Measurements from ENCODE around the gene C2orf72. TPM values are rescaled to one million over a fixed set of nuclear protein-coding genes. Genes with fewer than 3 reads are reported as not detected.
A peak's percentile ranks its signal among the peaks of the same experiment; 100 is the strongest.

C2orf72 gene
- total RNA-seq: 0.25 TPM

DNA sequence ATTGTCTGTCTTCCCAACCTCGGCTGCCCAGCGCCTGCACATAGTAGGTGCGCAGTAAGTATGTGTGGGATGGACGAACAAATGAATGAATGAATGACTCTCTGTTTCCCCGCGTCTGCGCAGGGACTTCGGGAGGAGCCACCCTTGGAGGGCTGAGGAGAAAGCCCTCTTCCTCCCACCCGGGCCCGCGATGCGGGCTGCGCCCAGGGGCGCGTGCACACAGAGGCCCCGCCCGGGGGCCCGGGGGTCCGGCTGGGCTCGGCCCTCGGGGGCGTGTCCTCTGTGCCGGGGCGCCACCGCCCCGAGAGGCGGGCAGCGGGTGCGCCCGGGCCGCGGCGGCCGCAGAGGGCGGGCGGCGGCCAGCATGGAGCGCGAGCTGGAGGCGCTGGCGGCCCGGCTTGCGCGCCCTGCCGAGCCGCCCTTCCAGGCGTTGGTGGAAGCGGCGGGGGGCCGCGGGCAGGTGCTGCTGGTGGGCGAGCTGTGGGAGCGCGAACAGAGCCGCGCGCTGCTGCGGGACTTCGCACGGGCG lies at the start of gene C2orf72:
Gene C2orf72, plus strand, starts transcription at position 322 of the 529 bp plus-strand sequence. Its CDS starts 43 bp downstream, at position 365.
- Histone ChIP-seq H3K4me1 (no peaks in the 10 kb centered on the region), H3K27ac (no peak within 1 kb of the TSS), H3K36me3 (no peaks in the 10 kb centered on the region), H3K9me3 (no peaks in the 10 kb centered on the region), H3K4me3 (peak within 1 kb of the TSS; percentile 11 to 44), H3K27me3 (no peaks in the 10 kb centered on the region)
- TF ChIP-seq POLR2AphosphoS5 (IDR thresholded peaks at IDR 0.05; ENCODE audit: insufficient read depth in 1 of 2, low read depth in 1 of 2) (no peak), POLR2A (IDR thresholded peaks at IDR 0.05) (no peak)
- TF ChIP-seq, protein P1, sequence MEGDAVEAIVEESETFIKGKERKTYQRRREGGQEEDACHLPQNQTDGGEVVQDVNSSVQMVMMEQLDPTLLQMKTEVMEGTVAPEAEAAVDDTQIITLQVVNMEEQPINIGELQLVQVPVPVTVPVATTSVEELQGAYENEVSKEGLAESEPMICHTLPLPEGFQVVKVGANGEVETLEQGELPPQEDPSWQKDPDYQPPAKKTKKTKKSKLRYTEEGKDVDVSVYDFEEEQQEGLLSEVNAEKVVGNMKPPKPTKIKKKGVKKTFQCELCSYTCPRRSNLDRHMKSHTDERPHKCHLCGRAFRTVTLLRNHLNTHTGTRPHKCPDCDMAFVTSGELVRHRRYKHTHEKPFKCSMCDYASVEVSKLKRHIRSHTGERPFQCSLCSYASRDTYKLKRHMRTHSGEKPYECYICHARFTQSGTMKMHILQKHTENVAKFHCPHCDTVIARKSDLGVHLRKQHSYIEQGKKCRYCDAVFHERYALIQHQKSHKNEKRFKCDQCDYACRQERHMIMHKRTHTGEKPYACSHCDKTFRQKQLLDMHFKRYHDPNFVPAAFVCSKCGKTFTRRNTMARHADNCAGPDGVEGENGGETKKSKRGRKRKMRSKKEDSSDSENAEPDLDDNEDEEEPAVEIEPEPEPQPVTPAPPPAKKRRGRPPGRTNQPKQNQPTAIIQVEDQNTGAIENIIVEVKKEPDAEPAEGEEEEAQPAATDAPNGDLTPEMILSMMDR (IDR thresholded peaks at IDR 0.05): no peak
- DNase-seq (ENCODE audit: extremely low spot score in 2 of 2): no peak
- intact Hi-C loops (cut with DNase I): no loop called here

DNA sequence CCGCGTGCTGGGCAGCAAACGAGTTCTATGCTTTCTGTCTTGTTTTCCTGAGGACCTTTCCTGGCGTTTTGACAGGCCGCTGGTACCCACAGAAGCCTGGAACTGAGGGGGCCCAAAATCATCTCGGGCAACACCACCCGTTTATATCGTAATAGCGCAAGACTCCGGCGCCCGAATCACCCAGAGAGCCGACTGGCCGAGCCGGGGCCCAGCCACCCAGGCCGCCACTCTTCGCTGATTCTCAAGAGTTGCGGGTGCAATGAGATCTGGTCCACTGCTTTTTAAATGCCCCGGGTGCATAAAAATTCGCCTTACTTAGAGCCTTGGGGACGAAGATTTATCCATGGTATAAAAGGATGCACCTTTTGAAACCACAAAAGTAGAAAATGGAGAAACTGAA lies 47.6 kb upstream of the C2orf72 start:
- H3K36me3 ChIP-seq: no peaks in the 10 kb centered on the region
- peaks cover 6% of the 10 kb centered on the region for H3K4me1 ChIP-seq
- H3K27ac ChIP-seq: no peak overlapping the region
- TF ChIP-seq, protein P1 (IDR thresholded peaks at IDR 0.05): no peak
- no peak overlapping the region for H3K4me3 ChIP-seq
- no peaks in the 10 kb centered on the region for H3K27me3 ChIP-seq
- DNase-seq (ENCODE audit: extremely low spot score in 2 of 2): no peak
- H3K9me3 ChIP-seq: no peaks in the 10 kb centered on the region
- intact Hi-C loops (cut with DNase I): loop anchor here (5.0 kb wide), 1 partner anchor 167 kb away; no protein-coding TSS in a partner anchor

DNA sequence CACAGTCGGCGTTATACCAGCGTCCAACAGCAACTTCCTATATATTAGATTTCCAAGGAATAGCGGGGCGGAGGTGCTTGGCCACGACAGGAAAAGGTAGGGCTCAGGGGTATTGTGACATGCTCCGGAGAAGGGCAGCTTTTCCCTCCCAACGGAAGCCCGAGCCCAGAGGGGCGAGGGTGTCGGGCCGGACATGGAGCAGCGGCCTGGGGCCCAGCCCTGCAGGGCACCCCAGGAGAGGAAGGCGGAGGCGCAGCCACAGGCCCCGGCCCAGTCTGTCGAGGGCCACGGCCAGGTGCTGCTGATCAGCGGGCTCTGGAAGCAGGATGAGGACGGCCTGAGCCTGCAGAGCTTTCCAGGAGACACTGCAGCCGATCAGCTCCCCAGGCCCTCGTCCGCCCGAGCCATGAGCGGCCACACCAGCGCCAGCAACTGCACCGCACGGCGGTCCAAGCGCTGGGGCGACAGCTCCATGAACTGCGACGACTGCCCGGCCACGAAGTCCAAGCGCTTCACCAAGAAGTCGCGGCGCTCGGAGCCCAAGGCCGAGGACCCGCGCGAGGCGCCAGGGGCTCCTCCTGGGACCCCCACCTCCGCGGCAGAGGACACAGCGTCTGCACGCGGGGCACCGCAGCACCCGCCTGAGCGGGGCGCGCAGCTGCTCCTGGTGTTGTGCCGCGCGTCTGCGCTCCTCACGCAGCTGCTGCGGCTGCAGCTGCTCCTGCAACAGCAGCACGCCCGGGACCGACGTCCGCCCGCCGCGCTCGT lies 47.0 kb upstream of the C2orf72 start:
- Histone ChIP-seq H3K27ac (no peak overlapping the region), H3K9me3 (no peaks in the 10 kb centered on the region), H3K36me3 (no peaks in the 10 kb centered on the region), H3K4me1 (peaks cover 6% of the 10 kb centered on the region), H3K27me3 (no peaks in the 10 kb centered on the region), H3K4me3 (no peak overlapping the region)
- no peak for TF ChIP-seq POLR2A (IDR thresholded peaks at IDR 0.05)
- no peak for TF ChIP-seq POLR2AphosphoS5 (IDR thresholded peaks at IDR 0.05; ENCODE audit: insufficient read depth in 1 of 2, low read depth in 1 of 2)
- TF ChIP-seq, protein P1 (IDR thresholded peaks at IDR 0.05): no peak
- intact Hi-C loops (cut with DNase I): no loop called here
- no peak for DNase-seq (ENCODE audit: extremely low spot score in 2 of 2)

DNA sequence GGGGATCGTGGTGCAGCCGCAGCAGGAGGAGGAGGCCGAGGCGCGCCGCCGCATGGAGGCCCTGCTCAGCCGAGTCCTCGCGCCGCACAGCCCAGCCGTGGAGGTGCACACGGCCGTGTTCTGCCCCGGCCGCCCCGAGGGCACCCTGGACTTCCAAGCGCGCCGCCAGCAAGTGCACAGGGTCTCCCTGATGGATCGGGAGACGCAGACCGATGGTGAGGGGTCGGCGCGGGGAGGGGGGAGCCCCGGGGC lies 46.5 kb upstream of the C2orf72 start:
- no peaks in the 10 kb centered on the region for H3K36me3 ChIP-seq
- H3K4me3 ChIP-seq: no peak overlapping the region
- DNase-seq (ENCODE audit: extremely low spot score in 2 of 2): no peak
- intact Hi-C loops (cut with DNase I): no loop called here
- TF ChIP-seq POLR2A (IDR thresholded peaks at IDR 0.05): no peak
- TF ChIP-seq POLR2AphosphoS5 (IDR thresholded peaks at IDR 0.05; ENCODE audit: insufficient read depth in 1 of 2, low read depth in 1 of 2): no peak
- TF ChIP-seq, protein P1 (IDR thresholded peaks at IDR 0.05): no peak
- H3K27ac ChIP-seq: no peak overlapping the region
- no peaks in the 10 kb centered on the region for H3K9me3 ChIP-seq
- peaks cover 6% of the 10 kb centered on the region for H3K4me1 ChIP-seq
- H3K27me3 ChIP-seq: no peaks in the 10 kb centered on the region

DNA sequence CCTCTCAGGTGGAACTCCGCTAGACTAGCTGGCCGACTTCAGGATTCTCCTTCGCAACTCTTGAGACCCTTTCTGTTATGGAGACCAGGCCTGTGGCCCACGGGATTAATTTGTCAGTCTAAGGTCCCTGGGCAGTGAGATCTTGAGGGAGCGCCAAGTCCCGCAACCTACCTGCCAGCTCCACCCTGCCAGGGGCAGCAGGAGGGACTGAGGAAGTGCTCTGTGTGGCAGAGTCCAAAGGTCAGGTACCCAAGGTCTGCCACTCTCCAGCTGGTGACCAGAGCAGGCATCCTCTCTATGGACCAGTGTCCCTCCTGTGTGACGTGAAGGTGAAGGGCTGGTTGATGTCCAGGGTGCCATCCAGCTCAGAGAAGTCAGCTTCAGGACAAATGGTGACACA lies 45.7 kb upstream of the C2orf72 start:
- no peaks in the 10 kb centered on the region for H3K9me3 ChIP-seq
- intact Hi-C loops (cut with DNase I): no loop called here
- H3K27me3 ChIP-seq: no peaks in the 10 kb centered on the region
- no peak overlapping the region for H3K4me3 ChIP-seq
- DNase-seq (ENCODE audit: extremely low spot score in 2 of 2): no peak
- no peak overlapping the region for H3K27ac ChIP-seq
- peaks cover 6% of the 10 kb centered on the region for H3K4me1 ChIP-seq
- H3K36me3 ChIP-seq: no peaks in the 10 kb centered on the region
- TF ChIP-seq POLR2A (IDR thresholded peaks at IDR 0.05) (no peak), POLR2AphosphoS5 (IDR thresholded peaks at IDR 0.05; ENCODE audit: insufficient read depth in 1 of 2, low read depth in 1 of 2) (no peak)
- TF ChIP-seq, protein P1 (IDR thresholded peaks at IDR 0.05): no peak

All from vagina (tissue), 2 donors.